NCI-H524 (cell line): ENCODE results near the gene ABCF2.

ENCODE experiments used
- DNase-seq, 2 experiments: peaks; one replicate each; lab custom pipeline; 2025; lab: John Stamatoyannopoulos, UW

The ABCF2 gene

DNA sequence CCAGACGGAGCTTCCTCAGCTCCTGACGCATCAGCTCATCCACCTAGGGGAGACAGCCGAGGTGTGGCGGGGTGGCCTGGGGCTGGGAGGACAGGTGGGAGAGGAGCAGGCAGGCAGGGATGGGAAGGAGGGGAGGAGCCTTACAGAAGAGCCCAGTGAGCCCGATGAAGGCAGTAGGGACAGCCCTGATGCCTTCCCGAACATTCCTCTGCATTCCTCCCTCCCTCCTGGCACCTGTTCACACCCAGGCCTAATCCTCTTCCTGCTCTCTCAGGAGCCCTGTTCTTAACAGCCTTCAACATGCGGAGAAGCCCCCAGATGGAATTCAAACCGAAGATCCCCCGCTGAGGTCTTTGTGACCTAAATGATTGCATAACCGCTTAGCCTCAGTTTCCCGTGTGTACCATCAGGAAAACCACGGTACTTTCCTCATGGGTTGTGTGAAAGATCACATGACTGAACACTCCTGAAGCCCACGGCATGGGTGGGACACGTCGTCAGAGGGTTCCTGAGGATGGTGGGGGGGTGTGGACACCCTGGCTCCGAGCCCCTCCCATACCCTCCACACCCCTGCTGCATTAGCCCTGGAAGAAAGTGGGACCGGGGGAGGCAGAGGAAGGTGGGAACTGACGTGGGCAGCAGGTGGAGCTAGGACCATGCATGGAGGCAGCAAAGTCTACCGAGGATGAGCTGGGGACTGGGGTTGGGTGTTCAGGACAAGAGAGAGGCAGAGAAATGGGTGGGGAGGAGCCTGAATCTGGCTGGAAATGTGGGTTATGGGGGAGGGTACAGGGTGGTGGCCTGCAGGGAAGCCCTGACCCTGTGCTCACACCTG lies 31.2 kb downstream of the ABCF2 start:
- DNase-seq: no peak

DNA sequence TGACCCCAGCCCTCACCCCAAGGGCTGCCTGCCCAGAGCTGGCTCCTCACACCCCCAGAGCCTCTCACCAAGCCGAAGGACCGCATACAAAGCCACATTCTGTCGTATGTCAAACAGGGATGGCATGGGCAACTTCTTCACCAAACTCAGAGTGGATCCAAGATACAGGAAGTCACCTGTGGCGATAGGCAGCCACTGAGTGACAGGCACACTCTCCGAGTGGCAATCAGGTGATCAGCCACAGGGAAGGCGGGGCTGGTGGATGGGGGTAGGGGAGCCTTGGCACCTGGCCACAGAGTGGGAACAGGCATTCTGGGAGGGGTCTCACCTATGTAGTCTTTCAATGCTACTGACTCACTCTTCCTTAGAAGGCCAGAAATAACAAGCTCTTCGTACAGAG lies 32.8 kb downstream of the ABCF2 start:
- no peak for DNase-seq

DNA sequence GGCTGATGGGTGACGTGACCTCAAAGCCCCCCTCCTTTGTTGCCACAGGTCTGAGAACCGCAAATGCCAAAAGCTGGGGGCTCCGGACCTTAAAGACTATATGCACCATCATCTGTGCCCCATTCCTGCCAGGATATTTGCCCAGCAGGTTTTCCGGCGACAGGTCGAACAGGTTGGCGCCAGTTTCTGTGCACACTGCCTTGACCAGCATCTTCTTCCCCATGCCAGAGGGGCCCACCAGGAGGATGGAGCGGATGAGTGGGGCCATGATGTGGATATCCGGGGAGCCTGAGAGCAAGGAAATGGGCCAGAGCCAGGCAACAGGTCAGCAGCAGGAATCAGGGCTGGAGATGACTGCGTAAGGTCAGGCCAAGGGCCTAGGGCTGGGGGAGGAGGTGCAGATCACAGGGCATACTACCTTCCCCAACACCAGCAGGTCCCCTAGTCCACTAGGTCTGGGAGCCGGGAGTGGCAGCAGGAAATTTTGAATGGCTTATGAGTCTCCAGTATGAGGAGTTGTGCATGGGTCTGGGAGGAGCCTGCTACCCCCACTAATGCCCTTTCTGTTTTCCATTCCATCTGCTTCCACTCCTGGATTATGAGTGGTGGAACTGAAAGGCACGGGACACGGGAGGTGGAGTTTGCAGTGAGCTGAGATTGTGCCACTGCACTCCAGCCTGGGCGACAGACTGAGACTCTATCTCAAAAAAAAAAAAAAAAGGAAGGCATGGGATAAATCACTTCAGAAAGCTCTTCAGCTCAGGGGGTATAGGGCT lies 33.6 kb downstream of the ABCF2 start:
- no peak for DNase-seq

DNA sequence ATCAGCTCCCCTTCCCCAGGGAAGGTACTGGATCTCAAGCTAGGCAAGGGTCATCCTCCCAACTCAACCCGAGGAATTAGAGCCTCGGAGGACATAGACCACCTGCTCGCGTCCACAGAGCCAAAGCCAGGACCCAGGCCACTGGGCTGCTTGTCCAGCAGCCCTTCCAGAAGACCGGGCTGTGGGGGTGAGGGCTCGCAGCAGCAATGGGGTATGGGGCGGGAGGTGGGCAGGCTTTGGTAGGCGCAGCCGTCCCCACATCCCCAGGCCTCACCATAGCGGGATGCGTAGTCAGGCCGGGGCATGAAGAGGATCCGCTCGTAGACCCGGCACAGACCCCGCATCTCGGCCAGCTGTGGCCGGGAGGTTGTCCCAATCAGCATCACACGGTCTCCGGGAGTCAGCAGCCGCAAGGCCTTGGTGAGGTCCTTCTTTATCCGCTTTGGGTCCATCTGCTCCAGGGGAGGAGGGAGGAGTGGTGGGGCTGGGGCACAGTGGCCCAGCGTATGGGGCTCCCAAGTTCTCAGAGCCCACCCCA lies 34.9 kb downstream of the ABCF2 start:
- DNase-seq: no peak

DNA sequence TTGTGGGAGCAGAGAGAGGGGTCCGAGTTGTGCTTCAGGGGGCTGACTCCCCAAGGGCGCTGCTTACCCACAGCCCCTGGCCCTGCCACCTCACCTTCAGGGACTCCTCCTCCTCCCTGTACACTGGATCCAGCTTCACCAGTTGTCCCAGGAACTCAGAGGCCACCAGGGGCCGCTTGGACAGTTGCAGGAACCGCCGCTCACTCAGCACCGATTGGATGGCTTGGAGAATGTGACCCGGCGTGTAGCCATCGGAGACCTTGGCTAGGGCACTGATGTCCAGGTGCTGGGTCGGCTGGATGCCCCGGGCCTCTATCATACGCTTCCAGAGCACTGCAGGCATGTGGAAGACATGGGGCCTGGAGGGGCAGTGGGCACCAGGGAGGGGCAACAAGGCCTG lies 35.5 kb downstream of the ABCF2 start:
- no peak for DNase-seq

DNA sequence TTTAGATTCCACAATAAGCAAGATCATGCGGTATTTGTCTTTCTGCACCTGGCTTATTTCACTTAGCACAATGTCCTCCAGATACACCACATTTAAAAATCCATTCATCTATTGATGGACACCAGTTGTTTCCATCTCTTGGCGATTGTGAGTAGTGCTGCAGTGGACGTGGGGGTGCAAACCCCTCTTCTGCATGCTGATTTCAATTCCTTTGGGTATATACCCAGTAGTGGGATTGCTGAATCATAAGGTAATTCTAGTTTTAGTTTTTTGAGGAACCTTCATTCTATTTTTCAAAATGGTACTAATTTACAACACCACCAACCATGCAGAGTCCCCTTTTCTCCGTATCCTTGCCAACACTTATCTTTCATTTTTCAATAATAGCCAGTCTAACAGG lies 38.0 kb downstream of the ABCF2 start:
- no peak for DNase-seq

DNA sequence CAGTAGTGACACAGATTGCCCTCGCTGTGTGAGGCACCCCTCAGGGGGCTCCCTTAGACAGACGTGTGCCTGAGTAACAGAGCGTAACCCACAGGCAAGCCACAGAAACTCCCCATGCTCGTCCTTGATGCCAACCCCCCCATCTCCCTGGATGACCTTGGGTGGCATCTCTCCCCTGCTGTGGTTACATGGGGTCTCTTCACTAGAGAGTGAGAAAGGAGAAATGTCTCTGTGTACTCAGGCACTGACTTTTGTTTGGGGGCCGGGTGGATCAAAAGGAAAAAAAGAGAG lies 38.8 kb downstream of the ABCF2 start:
- no peak for DNase-seq

DNA sequence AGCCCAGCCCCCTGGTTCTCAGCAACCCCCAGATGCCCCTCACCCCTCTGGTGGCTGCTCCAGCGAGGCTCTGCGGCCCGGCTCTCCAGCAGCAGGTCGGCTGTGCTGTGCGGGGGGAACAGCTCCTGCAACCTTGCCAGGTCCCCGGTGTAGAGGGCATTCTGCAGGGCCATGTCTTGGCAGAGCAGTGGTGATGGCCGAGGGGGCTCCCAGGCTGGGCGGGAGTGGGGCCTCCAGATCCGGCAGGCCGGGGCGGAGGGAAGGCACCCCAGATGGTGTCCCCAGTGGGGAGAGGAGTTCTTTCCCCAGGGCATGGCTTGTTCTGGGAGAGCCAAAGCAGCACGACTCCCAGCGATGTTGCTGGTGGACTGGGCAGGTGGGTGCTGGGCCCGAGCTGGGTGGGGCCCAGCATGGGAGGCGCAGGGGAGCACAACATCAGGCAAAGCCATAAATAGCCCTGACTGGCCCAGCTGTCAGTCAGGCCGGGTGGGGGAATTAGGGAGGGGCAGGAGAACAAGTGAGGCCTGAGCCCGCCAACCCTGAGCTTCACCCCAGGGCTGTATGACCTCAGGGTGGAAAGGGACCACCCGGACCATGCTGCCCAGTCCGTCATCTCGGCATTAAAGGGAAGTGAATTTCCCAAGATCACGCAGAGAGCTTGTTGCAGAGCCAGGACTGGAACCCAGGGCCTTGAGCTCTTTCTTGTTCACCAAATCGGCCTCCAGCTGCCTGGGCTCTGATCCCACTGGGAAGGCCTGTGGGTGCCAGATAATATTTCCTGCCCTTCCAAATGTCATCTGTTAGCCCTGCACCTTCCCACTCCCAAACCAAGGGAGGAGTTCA lies 39.4 kb downstream of the ABCF2 start:
- DNase-seq: no peak

DNA sequence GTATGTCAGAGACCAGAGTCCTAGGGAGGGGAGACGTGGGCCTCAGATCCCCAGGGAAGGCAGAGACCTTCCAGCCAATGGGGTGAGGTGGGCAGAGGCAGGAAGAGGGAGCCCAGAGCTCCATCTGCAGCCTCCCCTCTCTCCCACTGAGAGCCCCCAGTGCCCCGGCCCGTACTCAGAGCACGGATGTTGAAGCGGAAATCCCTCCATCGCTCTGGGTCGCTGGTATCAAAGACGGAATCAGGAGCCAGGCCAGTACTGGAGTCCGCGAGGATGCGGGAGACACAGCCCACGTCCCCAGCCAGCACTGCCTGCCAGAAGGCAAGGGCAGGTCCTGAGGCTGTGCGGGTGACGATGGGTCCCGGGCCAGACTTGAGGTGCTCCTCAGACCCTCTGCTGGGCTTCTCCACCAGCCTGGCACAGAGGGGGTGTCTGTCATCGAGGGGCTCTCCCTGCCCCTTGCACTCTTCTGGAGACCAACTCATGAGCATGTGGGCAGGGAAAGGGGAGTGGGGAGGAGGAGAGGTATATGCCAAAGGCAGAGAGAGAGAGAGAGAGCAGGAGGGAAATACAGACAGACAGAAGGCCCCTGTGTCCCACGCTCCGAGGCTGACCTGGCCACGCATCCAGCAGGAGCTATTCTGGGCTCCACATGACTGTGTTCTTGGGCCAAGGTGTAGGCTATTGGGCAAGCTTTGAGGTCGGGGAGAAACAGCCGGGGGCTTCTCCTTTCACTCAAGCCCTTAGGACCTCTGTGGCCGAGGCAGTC lies 40.2 kb downstream of the ABCF2 start, which contains the start of gene ASB10:
Gene ASB10, minus strand, starts transcription at position 611 of the 769 bp plus-strand sequence. Its CDS starts 120 bp downstream, at position 491.
- DNase-seq: no peak

DNA sequence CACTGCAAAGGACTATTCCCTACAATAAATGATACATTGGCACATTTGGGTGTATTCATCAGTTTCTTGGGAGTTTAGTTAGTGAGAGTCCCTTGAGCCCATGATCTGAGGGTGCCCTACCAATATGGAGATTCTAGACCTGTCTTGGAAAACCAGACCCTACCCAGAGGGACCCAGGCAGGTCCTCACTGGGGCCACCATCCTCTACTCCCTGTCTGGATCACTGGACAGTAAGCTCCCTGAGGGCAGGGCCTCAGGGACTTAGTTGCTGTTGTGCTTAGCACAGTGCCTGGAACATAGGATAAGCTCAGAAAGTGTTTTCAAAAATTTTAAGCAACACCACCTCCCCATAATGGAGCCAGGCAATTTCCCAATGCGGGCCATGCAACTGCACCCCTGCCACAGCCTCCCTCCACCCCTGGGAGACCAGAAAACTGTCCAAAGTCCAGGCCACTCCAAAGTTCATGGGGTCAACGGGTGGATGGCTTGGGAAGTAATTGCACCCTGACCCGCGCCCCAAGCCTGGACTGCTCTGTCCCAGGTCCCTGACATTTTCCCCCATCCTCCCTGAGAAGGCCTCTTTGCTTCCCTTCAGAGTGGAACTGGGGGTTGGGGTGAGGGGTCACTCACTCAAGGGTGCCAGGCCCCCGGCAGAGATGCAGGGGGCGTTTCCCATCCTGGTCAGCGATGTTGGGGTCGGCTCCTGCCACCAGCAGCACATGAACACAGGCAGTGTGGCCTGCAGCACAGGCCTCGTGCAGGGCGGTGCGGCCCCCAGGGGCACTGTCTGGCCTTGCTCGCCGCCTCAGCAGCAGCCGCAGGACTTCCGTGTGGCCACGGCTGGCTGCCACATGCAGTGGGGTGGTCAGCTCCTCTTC lies 41.0 kb downstream of the ABCF2 start:
- no peak for DNase-seq

DNA sequence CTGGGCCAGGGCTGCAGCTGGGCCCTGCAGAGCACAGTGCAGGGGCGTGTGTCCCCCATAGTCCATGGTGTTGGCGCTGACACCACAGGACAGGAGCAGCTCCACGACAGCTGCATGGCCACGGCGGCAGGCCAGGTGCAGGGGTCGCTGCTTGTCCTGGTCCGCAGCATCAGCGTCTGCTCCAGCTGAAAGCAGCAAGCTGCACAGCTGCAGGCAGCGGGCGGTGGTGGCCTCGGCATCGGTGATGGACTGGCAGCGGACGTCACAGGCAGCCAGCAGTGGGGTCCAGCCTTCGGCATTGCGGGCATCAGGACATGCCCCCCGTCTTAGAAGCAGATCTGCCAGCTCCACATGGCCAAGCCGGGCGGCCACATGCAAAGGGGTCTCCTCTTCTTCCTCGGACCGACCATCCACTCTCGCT lies 46.0 kb downstream of the ABCF2 start:
- DNase-seq: no peak

DNA sequence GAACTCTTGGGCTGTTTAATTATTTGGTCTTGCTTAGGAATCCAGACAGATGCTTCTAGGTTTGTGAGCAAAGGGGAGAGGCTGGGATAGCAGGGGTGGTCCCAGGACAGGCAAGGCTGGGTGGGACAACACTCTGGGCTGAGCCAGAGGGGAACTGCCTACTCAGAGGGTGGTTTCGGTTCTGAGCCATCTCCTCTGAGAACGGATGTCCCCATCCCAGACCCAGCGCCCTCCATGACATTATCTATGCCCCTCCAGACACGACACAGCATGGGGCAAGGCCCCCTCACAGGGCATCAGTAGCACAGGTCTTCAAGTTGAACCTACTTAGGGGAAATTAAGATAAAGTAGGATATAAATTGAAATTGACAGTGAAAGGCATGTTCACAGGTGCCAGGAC lies 47.1 kb downstream of the ABCF2 start:
- DNase-seq: no peak

DNA sequence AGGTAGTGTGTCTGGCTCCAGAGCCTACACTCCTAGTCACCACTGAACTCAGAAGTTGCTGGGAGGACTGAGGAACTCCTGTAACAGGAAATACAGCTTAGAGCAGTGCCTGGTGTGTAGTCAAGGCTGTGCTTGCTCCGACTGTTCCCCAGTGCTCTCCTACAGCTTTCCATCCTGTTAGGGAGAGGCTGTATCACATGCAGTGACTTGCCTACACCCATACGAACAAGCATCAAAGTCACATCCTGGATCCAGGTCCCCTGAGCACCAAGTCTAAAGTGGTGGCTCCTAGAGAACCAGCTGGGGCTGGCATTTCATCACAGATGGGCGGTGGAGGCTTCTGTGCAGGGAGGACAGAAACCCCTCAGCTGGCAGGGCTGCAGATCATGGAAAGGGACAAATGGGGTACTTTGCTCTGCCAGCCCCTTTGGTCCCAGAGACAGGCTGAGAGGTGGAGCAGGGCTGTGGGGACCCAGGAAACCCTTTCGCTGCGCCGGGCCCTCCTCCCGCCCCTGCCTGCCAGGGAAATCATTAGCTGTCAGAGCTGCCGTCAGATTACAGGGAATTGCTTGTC lies 47.6 kb downstream of the ABCF2 start:
- no peak for DNase-seq

DNA sequence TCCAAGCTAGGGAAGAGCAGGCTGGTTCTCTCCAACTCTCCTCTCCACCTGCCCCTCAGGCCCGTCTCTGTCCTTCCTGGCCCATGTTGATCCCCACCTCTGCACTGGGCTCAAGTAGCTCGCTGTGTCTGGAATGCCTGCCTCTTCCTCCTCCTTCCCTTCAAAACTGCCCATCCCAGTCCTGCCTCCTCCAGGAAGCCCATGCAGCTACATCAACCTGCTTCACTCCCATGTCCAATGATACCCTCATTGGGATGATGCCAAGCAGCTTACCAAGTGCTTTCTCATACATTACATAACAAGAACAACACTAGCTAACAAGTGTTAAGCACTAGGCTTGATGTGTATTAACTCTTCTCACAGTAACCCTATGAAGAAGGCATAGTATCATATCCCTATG lies 48.2 kb downstream of the ABCF2 start:
- DNase-seq: no peak

DNA sequence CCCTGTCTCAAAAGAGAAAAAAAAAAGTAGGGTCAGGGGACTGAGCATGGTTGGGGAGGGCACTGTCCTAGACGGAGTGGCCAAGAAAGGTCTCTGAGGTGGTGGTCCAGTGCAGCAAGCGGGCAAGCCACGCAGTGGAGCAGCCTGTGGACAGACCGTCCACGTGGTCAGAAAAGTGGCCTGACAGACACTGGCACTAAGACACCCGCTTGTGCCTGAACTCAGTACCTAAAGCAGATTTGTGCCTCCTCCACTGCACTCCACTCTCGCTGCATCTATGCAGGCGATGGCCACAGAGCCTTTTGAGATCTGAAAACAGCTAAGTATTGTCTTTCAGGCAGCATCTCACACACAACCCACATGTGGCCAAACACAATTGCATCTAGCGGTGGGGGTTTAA lies 48.8 kb downstream of the ABCF2 start:
- no peak for DNase-seq

DNA sequence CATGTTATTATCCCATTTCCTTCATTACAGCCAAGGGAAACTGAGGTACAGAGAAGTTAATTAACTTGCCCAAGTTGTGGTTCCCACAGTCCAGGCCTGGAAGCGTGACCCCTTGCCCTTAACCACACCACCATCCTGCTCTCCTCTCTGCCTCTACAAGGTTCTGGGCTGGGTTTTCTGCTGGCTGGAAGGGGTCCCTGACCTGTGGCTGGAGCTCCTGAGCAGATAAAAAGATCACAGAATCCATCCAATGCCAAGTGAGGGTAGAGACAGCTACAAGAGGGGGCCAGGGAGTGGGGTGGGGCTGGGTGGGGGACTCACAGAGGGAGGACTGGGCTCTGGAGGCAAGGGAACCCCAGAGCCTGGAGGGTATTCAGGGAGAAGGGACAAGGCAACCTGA lies 49.7 kb downstream of the ABCF2 start:
- DNase-seq: no peak

DNA sequence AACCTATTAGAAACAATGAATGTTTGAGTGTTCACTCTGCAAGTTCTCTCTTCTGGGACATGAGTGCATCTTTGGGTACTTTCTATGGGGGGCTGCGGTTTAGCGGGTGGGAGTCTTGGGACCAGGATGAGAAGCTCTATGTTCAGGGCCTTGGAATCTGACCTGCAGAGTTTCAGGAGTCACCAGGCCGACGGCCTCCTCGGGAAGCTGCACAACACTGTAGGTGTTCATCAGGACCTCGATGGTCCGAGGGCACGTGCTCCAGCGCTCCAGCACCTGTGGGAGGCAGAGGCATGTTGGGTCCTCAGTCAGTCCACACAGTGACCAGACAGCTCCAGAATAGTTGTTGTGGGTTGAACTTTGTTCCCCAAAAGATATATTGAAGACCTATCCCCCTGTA lies 50.6 kb downstream of the ABCF2 start:
- DNase-seq: no peak

DNA sequence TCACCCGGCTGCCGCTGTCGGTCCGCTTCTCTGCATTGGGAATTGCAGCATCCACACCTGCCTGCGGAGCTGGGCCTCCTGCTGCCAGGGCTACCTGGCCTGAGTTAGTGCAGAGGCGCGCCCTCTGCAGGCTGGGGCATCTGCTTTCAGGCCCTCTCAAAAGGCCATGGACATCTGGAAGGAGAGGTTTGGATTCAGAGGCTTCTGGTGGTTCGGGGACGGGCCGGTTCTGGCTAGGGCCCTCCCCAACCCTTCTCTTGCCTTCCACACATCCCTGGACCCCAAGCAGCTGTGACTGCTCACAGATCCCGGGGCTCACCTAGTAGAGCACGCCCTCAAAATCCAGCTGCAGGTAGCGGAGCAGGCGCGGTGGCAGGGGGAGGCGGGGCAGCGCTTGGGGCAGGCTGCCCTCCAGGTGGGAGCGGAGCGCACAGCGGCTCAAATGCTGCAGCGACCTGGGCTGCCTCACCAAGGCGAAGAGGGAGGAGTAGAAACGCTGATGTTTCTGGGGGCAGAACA lies 51.2 kb downstream of the ABCF2 start:
- DNase-seq: no peak

DNA sequence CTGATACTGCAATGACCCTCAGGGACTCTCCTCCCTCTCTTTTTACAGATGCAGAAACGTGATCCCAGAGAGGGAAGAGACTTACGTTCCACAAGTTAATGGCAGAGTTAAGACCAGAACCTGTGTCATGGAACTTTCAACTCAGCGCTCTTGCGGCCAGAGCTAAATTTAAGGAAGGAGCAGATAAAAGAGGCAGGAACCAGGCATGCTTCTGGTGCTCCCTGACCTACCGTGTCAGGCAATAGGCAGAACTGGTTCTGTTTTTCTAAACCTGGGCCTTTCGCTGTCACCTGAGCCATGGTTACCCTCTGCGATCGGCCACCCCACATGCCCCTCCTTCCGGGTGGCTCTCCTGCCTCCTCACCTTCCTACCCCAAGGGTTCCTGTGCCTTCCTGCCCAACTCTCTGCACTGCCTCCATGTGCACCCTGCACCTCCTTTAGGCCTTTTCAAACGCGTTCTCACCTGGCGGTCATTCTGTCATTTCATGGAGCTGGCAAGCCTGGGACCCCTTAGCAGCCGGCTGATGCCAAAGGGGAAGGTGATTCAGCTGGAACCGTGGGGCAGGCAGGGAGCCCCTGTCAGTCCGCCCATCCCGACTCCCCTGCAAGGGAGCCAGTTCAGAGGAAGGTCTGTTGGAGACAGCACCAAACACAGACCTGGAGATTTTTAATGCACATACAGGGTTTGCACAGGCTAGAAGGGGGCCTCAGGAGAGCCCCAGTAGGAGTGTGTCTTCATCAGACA lies 51.8 kb downstream of the ABCF2 start:
- DNase-seq: no peak
